Muscle of leg (tissue), 11 donors: ENCODE data around the gene PARD3. TPM values are rescaled to one million over a fixed set of nuclear protein-coding genes. Genes with fewer than 3 reads are reported as not detected.

Source experiments
- DNase-seq: peaks from one replicate; pipeline ENCODE4 v3.0.0; 2013
- H3K27ac ChIP-seq: one replicate; pipeline ENCODE4 v1.5.1; 2013; ENCODE audit warnings: mild to moderate bottlenecking, low read length, control low read depth
- H3K27me3 ChIP-seq: one replicate; pipeline ENCODE4 v1.6.1; 2013; ENCODE audit warnings: low read length; ENCODE audit not compliant: control insufficient read depth, insufficient read depth
- H3K36me3 ChIP-seq: one replicate; pipeline ENCODE4 v1.6.1; 2013; ENCODE audit warnings: low read length; ENCODE audit not compliant: control insufficient read depth, insufficient read depth
- H3K4me1 ChIP-seq: one replicate; pipeline ENCODE4 v1.6.1; 2013; ENCODE audit warnings: low read length; ENCODE audit not compliant: control insufficient read depth, insufficient read depth
- H3K4me3 ChIP-seq: one replicate; pipeline ENCODE4 v1.5.1; 2013; ENCODE audit warnings: low read length, control low read depth
- H3K9me3 ChIP-seq: replicated peaks from 2 replicates; pipeline ENCODE4 v1.6.1; 2013; ENCODE audit warnings: low read depth, low read length; ENCODE audit not compliant: control insufficient read depth
- WGBS: methylation state at CpG from one replicate; pipeline ENCODE4 v1.1.5; 2013; ENCODE audit warnings: missing lambda C conversion rate; ENCODE audit not compliant: insufficient coverage; 5-methylcytosine and 5-hydroxymethylcytosine counted together
- polyA plus RNA-seq, 8 donors: library from polyadenylated mRNA; unstranded; fragments of 120-200 nt; gene quantifications; one replicate each; pipeline versions ENCODE4 v1.2.1 to v1.2.3, GENCODE V29; 2013; ENCODE audit warnings: inconsistent platforms in 1 of 8, low replicate concordance in 1 of 8; ENCODE audit not compliant: insufficient read length in 8 of 8, insufficient read depth in 1 of 8
- total RNA-seq: library from RNA; stranded (reverse); fragments of 120-200 nt; gene quantifications from one replicate; pipeline ENCODE4 v1.2.4, GENCODE V29; 2013

PARD3 gene
- total and polyA plus RNA-seq, 9 donors = 32.4 to 59.0 (median 41.9) TPM

DNA sequence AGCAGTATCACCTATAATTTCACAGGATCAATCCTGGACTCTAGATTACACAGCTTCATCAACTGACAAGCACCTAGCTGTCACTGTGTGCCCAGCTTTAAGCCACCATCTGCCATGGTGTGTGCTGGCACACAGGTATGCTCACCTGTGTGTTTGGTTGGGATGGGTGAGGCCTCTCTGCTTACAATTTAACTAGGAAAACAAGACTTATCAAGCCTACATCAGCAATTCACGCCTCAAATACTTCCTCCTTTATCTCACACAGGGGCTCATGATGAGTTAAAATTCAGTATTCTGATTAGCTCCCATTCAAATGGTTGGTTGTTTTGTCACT is 608.2 kb downstream of the PARD3 start:
- H3K4me1 ChIP-seq = peaks cover 5% of the 10 kb centered on the region
- H3K27me3 ChIP-seq = no peaks in the 10 kb centered on the region
- no peaks in the 10 kb centered on the region for H3K9me3 ChIP-seq
- H3K27ac ChIP-seq = no peak overlapping the region
- no CpG with 5 or more reads among the region's 1 CpG for WGBS
- no peak overlapping the region for H3K4me3 ChIP-seq
- DNase-seq = no peak
- no peaks in the 10 kb centered on the region for H3K36me3 ChIP-seq

DNA sequence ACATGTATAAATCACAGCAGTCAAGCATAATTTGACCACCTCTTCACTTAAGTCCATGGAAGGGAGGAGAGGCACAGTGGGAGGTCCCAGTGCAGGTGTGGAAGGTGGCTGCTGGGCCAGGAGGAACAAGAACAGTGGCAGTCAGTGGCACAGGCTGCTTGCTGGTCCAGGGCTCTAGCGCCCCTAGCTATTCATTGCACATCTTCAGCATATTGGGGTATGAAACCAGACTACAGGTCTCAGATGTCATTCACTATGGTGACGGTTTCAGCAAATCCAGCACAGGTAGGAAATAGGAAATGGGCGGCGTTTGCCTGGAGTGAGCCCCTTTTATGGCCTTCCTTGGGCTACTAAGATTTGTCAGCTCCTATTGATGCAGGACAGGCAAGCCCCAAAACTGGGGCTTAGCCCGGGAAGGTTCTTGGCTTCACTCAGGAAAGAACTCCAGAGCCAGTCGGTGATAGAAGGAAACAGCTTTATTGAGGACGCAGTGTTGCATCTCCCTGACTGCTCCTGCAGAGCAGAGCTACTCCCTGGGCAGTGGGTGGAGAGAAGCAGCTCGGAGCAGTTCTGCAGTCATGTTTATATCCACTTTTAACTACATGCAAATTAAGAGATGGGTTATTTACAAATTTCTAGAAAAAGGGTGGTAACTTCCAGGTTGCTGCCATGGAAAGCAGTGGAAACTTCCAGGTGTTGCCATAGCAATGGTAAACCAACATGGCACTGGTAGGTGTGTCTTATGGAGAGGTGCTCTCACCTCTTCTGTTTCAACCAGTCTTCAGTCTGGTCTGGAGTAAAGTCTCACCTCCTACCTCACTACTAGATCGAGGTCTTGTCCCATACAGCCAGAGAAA is 608.8 kb downstream of the PARD3 start:
- no peak overlapping the region for H3K27ac ChIP-seq
- WGBS = 92% methylated on average over 5 of the region's 9 CpGs
- no peak for DNase-seq

DNA sequence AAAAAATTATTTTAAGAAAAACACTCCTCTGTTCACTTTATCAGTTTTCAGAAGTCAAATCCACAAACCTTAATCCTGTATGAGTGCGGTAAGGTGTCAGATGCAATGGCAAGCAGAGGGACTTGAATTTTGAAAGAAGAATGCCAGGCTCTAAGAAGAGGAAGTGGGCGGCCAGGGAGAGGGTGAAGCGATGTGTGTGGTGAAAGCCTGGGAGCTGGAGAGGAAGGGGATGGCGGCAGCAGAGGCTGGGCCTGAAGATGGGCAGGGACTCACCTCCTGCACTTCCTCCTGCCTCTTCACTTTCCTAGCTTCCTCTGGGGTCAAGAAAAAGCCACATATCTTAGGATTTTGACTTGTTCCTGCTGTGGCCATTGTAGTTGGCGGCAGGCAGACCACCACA is 609.6 kb downstream of the PARD3 start:
- Histone ChIP-seq H3K36me3 (no peaks in the 10 kb centered on the region), H3K9me3 (no peaks in the 10 kb centered on the region), H3K4me1 (peaks cover 10% of the 10 kb centered on the region), H3K4me3 (no peak overlapping the region), H3K27ac (no peak overlapping the region), H3K27me3 (no peaks in the 10 kb centered on the region)
- DNase-seq = peak; percentile 20
- 79% methylated on average over 2 of the region's 5 CpGs for WGBS

More for the DNA sequence above, 608.8 kb downstream of the PARD3 start:
- Histone ChIP-seq H3K36me3 (no peaks in the 10 kb centered on the region), H3K4me1 (peaks cover 5% of the 10 kb centered on the region), H3K4me3 (no peak overlapping the region), H3K9me3 (no peaks in the 10 kb centered on the region), H3K27me3 (no peaks in the 10 kb centered on the region)

DNA sequence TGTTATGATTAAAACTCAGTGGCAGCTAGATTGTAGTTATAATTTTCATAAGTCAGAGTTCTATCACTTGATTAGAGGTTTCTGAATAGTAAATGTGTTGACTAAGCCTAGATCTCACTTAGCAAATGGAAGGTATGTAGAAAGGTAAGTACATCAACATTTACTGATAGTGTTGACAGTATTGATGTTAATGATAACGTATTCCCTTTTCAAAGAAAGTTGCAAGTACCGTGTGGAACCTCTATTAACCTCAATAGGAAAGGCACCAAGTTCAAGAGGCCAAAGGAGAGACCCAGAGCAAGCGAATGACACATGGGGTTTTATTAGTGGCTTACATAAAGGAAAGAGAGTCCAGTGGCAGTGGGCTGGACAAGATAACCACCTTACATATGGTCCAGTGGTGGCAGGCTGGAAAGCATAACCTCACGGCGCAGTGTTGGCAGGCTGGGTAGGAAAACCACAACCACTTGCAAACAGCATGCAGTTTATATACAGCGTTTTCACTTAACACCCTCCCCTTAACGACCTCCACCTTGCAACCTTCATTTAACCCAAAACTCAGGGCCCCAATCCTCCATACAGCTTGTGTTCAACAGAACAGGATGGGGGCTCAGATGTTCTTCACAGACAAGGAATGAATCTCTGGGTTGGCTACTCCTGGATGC is 611.0 kb downstream of the PARD3 start:
- H3K27ac ChIP-seq = no peak overlapping the region
- DNase-seq = no peak
- H3K27me3 ChIP-seq = no peaks in the 10 kb centered on the region
- no peaks in the 10 kb centered on the region for H3K9me3 ChIP-seq
- peaks cover 10% of the 10 kb centered on the region for H3K4me1 ChIP-seq
- H3K36me3 ChIP-seq = no peaks in the 10 kb centered on the region
- WGBS = 95% methylated on average over 5 of the region's 7 CpGs
- no peak overlapping the region for H3K4me3 ChIP-seq

DNA sequence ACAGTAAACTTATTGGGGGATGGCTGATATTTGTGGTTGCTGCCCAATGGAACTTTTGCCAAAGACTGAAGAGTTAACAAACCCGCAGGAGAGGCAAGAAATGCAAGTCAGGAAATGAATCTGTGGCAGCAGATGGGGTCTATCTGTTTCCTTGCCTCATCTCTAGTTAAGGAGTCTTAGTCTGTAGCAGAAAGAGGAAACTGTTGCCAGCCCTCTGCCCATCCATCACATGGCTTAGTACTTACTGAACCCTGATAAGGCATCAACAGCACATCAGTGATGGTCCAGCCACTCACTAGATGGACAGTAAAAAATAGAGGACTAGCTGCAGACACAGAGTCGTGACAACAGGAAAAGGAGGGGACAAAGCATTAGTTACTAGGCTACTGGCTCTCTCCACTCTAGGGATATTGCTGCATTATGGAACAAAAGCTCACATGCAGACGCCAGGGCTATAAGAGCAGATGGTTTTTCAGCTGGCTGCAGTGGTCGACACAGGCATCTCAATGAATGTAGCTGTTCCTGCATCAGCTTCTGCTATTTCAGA is 614.7 kb downstream of the PARD3 start:
- WGBS = 0% methylated on average over 4 of the region's 4 CpGs
- Histone ChIP-seq H3K4me1 (peaks cover 5% of the 10 kb centered on the region), H3K36me3 (no peaks in the 10 kb centered on the region), H3K9me3 (no peaks in the 10 kb centered on the region), H3K27me3 (no peaks in the 10 kb centered on the region), H3K4me3 (no peak overlapping the region), H3K27ac (no peak overlapping the region)
- peak; percentile 88 for DNase-seq

DNA sequence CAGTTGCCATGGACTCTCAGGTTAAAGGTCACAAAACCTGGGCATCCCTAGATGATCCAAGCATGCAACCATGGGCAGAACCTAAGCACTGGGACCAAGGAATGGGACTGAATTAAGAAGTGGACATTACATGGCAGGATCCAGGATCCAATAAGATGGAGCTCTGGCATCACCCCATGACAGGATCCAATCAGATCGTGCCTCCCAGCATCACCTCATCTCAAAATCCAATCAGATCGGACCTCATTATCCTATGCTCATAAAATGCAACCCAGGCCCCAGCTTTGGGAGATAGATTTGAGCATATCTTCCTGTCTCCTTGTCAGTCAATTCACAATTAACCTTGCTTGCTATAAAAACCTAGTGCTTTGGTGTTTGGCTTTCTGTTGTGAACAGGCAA is 616.1 kb downstream of the PARD3 start:
- WGBS = no CpG with 5 or more reads among the region's 2 CpGs
- H3K4me1 ChIP-seq = peaks cover 5% of the 10 kb centered on the region
- H3K9me3 ChIP-seq = no peaks in the 10 kb centered on the region
- H3K27ac ChIP-seq = no peak overlapping the region
- no peak for DNase-seq
- H3K4me3 ChIP-seq = no peak overlapping the region
- no peaks in the 10 kb centered on the region for H3K36me3 ChIP-seq
- no peaks in the 10 kb centered on the region for H3K27me3 ChIP-seq

DNA sequence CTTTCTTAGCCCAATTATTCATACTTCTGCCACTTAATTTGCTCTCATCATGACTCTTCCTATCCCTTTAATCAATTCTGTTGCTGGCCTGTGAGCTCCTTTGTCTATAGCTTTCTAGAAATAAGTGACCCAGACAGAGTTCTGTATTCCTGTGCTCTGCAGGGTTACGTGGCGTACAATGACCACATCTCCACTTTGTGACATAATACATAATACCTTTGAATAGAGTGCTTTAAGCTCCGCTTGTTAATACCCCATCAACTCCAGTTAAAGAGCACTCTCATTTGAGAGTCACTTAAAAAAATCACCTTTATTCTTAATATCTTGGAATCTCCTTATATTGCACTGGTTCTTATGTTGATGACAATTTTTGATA is 619.0 kb downstream of the PARD3 start:
- Histone ChIP-seq H3K27me3 (no peaks in the 10 kb centered on the region), H3K4me3 (no peak overlapping the region), H3K4me1 (peaks cover 9% of the 10 kb centered on the region), H3K9me3 (no peaks in the 10 kb centered on the region), H3K27ac (no peak overlapping the region), H3K36me3 (no peaks in the 10 kb centered on the region)
- DNase-seq = no peak
- WGBS = 92% methylated on average over 2 of the region's 3 CpGs

DNA sequence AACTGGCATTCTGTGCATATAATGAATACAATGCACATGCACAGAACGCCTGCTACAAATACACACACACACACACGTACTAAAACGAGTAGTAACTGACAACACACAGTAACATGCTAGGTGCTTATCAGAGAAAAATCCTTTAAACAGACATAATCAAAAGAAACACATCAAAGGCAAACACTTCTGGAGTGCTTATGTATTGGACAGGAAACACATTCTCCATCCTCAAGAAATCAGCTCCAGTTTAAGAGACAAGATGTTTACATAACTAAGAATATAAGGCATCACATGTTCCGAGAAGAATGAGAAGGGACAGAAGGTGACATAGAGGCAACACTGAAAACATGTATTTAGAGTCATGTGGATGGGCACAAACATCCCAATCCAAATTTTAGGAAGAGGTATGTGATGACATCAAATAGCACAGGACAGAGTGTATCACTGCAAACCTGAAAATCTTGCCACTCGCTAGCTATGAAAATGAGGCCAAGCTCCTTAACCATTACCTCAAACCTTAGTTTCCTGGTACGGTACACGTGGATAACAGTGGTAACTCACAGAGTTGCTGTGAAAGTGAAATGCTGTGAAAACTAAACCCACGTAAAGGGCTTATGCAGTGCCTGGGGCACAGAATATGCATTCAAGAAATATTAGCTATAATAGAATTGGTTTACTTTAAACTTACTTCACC is 619.6 kb downstream of the PARD3 start:
- no peak overlapping the region for H3K4me3 ChIP-seq
- H3K27me3 ChIP-seq = no peaks in the 10 kb centered on the region
- no peak overlapping the region for H3K27ac ChIP-seq
- no peaks in the 10 kb centered on the region for H3K36me3 ChIP-seq
- WGBS = no CpG with 5 or more reads among the region's 8 CpGs
- H3K9me3 ChIP-seq = no peaks in the 10 kb centered on the region
- peaks cover 7% of the 10 kb centered on the region for H3K4me1 ChIP-seq
- DNase-seq = no peak

DNA sequence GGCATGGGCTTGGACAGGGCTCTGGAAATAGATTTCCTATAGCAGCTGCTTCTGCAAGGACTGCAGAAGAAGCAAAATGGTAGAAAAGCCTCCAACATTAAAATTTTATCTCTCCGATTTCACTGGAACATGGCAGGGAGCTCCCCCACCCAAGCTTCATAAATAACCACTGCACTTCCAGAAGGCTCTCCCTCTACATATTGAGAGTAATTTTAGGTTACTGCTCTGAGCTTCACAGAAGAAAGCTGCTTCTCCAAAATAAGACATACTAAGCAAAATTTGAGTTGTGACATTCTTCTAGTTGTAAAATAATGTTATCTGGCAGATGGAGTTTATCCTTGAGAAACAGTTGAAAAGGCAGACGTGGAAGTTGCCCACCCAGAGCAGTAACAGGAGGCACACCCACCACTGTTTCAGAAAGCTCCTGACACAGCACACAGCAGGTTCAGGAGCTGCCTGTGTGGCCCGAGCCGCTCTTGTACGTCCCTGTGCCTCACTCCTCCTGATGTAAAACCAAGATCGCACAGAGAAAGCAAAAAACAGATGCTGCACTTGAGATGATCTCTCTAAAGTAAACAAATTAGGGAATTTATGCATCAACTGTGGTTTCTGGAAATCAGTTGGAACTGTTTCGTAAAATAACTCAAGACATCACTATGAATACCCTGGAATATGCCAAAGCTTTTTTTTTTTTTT is 621.0 kb downstream of the PARD3 start:
- H3K27ac ChIP-seq = peak overlapping the region; percentile 4
- peaks cover 9% of the 10 kb centered on the region for H3K4me1 ChIP-seq
- no peaks in the 10 kb centered on the region for H3K9me3 ChIP-seq
- no peaks in the 10 kb centered on the region for H3K36me3 ChIP-seq
- no peak overlapping the region for H3K4me3 ChIP-seq
- peak; percentile 88 for DNase-seq
- 25% methylated on average over 4 of the region's 7 CpGs for WGBS
- H3K27me3 ChIP-seq = no peaks in the 10 kb centered on the region
